Suprapubic skin (tissue), 4 donors: Measurements from ENCODE around the gene PTPRN2. TPM values are rescaled to one million over a fixed set of nuclear protein-coding genes. Genes with fewer than 3 reads are reported as not detected.

Experiments
- DNase-seq, 2 donors: peaks; one replicate each; pipeline ENCODE4 v3.0.0-alpha.2; 2019; ENCODE audit warnings: low spot score in 2 of 2
- H3K27ac ChIP-seq: fragments of 200-600 bp; sonication (generic); one replicate; pipeline ENCODE4 v1.5.1; 2019
- H3K27me3 ChIP-seq: fragments of 200-600 bp; sonication (generic); one replicate; pipeline ENCODE4 v1.5.1; 2019
- H3K36me3 ChIP-seq: fragments of 200-600 bp; sonication (generic); one replicate; pipeline ENCODE4 v1.5.1; 2019
- H3K4me1 ChIP-seq: fragments of 200-600 bp; sonication (generic); one replicate; pipeline ENCODE4 v1.5.1; 2019
- H3K4me3 ChIP-seq: fragments of 200-600 bp; sonication (generic); one replicate; pipeline ENCODE4 v1.5.1; 2019; ENCODE audit warnings: mild to moderate bottlenecking
- H3K9me3 ChIP-seq: fragments of 200-600 bp; sonication (generic); one replicate; pipeline ENCODE4 v1.5.1; 2019
- EP300 ChIP-seq: sonication (generic); formaldehyde crosslinking; IDR thresholded peaks from one replicate; pipeline ENCODE4 v1.6.1; 2017; ENCODE audit warnings: antibody characterized with exemption
- POLR2A ChIP-seq, 2 donors: fragments of 450-650 bp; IDR thresholded peaks; one replicate each; pipeline ENCODE4 v1.6.1; 2017; ENCODE audit warnings: antibody characterized with exemption in 2 of 2, mild to moderate bottlenecking in 2 of 2, moderate library complexity in 2 of 2
- POLR2AphosphoS5 ChIP-seq, 3 donors: sonication (generic); formaldehyde crosslinking; IDR thresholded peaks; one replicate each; pipeline ENCODE4 v1.6.1; 2017; ENCODE audit warnings: antibody characterized with exemption in 3 of 3
- WGBS: methylation state at CpG from one replicate; pipeline ENCODE4 v1.1.5; 2018; 5-methylcytosine and 5-hydroxymethylcytosine counted together
- total RNA-seq, 4 donors: library from RNA; depleted of rRNA; stranded (reverse); fragments of >200 nt; gene quantifications; one replicate each; pipeline ENCODE4 v1.1.0, GENCODE V29; 2016
- TF ChIP-seq, protein P1 (sequence below), 2 donors: fragments of 200-600 bp in 1 of 2; fragments of 450-650 bp in 1 of 2; sonication (generic) in 1 of 2; IDR thresholded peaks; one replicate each; pipeline ENCODE4 v1.5.1; 2016 to 2019; ENCODE audit warnings: antibody characterized with exemption in 2 of 2, mild to moderate bottlenecking in 1 of 2, moderate library complexity in 1 of 2

PTPRN2 gene
- total RNA-seq, 4 donors from 2014 or later, result 0.23 to 1.8 (median 1.3) TPM

DNA sequence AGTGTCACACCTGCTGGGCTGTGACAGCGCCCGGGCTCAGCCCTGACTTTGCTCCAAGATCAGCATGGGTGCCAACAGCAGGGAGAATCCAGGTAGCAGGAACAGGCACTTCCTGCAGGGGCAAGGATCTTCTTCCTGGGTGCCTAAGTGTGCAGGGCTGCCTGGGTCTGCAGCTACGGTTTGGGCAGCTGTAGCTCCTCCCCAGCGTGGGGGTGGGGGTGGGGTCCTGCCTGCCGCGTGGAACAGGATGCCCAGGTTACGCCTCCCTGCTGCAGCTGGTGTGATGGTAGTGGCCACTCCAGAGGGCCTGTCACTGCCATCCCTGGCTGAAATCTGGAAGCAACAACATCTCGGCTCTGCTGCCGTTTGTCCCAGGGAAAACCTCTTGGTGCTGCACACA is 981.5 kb downstream of the PTPRN2 start:
- Histone ChIP-seq H3K36me3 (no peaks in the 10 kb centered on the region), H3K27ac (no peak overlapping the region), H3K4me3 (no peak overlapping the region), H3K27me3 (peaks cover 18% of the 10 kb centered on the region), H3K4me1 (no peaks in the 10 kb centered on the region), H3K9me3 (no peaks in the 10 kb centered on the region)
- DNase-seq, result no peak
- TF ChIP-seq, protein P1, sequence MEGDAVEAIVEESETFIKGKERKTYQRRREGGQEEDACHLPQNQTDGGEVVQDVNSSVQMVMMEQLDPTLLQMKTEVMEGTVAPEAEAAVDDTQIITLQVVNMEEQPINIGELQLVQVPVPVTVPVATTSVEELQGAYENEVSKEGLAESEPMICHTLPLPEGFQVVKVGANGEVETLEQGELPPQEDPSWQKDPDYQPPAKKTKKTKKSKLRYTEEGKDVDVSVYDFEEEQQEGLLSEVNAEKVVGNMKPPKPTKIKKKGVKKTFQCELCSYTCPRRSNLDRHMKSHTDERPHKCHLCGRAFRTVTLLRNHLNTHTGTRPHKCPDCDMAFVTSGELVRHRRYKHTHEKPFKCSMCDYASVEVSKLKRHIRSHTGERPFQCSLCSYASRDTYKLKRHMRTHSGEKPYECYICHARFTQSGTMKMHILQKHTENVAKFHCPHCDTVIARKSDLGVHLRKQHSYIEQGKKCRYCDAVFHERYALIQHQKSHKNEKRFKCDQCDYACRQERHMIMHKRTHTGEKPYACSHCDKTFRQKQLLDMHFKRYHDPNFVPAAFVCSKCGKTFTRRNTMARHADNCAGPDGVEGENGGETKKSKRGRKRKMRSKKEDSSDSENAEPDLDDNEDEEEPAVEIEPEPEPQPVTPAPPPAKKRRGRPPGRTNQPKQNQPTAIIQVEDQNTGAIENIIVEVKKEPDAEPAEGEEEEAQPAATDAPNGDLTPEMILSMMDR (IDR thresholded peaks at IDR 0.05), result no peak
- TF ChIP-seq EP300, result no peak
- no peak for TF ChIP-seq POLR2A (IDR thresholded peaks at IDR 0.05)
- TF ChIP-seq POLR2AphosphoS5 (IDR thresholded peaks at IDR 0.05), result no peak
- WGBS, result 53% methylated on average over 4 of the region's 9 CpGs

DNA sequence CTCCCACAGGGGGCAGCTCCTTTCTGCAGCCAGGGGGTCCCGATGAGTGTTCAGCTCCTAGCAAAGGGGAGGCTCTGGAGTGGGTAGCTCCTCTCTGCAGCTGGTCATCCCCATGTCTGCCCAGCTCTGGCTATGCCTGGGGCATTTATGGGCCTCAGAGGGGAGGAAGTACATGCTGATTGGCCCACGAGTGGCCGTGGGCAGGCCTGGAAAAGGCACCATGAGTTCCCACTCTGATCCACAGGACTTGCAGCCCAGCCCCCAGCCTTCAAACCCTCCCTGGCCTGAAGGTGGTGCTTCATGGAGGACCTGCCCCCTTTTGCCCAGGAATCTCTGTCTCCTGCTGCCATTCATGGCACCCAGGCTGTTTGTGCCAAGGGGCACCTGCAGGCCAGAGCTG is 982.0 kb downstream of the PTPRN2 start:
- TF ChIP-seq, protein P1 (IDR thresholded peaks at IDR 0.05), result no peak
- TF ChIP-seq POLR2AphosphoS5 (IDR thresholded peaks at IDR 0.05), result no peak
- TF ChIP-seq EP300, result no peak
- no peak for TF ChIP-seq POLR2A (IDR thresholded peaks at IDR 0.05)
- Histone ChIP-seq H3K9me3 (no peaks in the 10 kb centered on the region), H3K27me3 (peaks cover 18% of the 10 kb centered on the region), H3K36me3 (no peaks in the 10 kb centered on the region), H3K27ac (no peak overlapping the region), H3K4me1 (no peaks in the 10 kb centered on the region), H3K4me3 (no peak overlapping the region)
- no peak for DNase-seq
- 92% methylated on average over 2 of the region's 3 CpGs for WGBS

DNA sequence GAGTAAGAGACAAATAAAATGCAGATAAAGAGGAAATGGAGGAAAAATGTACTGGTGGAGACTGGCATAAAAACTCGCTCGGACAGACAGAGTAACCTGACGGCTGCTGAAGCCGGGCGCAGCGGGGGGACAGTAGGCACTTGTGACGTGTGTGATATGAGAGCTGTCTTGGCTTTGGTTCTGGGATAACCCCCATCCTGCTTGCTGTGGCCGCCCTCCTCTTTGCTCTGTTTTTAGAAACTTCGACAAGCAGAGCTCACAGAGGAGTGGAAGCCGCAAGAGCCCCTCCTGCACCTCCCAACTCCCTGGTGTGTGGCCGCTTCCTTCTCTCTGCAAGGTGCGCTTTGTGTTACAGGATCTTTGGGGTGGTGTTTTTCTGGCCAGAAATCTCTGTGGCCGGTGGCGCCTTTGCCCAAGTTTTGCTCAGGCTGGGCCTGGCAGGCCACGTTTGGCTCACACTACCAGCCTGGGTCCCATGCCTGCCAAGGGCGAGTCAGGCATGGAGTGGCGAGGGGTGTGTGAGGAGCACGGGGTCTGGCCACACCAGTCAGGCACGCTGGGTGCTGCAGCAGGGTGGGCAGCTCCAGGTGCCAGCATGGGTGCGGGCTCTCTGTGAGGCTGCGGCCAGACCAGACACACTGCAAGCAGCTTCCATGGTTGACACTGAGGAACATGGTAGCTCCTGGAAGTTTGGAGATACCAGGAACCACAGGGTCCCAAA is 982.8 kb downstream of the PTPRN2 start:
- Histone ChIP-seq H3K27ac (no peak overlapping the region), H3K36me3 (no peaks in the 10 kb centered on the region), H3K27me3 (peaks cover 18% of the 10 kb centered on the region), H3K4me1 (no peaks in the 10 kb centered on the region), H3K4me3 (no peak overlapping the region), H3K9me3 (no peaks in the 10 kb centered on the region)
- DNase-seq, result no peak
- TF ChIP-seq POLR2AphosphoS5 (IDR thresholded peaks at IDR 0.05) (no peak), EP300 (no peak), POLR2A (IDR thresholded peaks at IDR 0.05) (no peak)
- TF ChIP-seq, protein P1 (IDR thresholded peaks at IDR 0.05), result no peak
- 86% methylated on average over 12 of the region's 21 CpGs for WGBS

- H3K27me3 ChIP-seq, result peaks cover 18% of the 10 kb centered on the region
- 91% methylated on average over 12 of the region's 21 CpGs for WGBS
- no peaks in the 10 kb centered on the region for H3K9me3 ChIP-seq
- H3K27ac ChIP-seq, result no peak overlapping the region
- no peaks in the 10 kb centered on the region for H3K4me1 ChIP-seq
- TF ChIP-seq, protein P1 (IDR thresholded peaks at IDR 0.05), result no peak
- no peak for TF ChIP-seq EP300
- TF ChIP-seq POLR2A (IDR thresholded peaks at IDR 0.05), result no peak
- TF ChIP-seq POLR2AphosphoS5 (IDR thresholded peaks at IDR 0.05), result no peak
- H3K4me3 ChIP-seq, result no peak overlapping the region
- DNase-seq, result peak in 1 of 2 donors; percentile 28
- H3K36me3 ChIP-seq, result no peaks in the 10 kb centered on the region
Measured at GRCh38 chr7:157603716-157604115, 983.9 kb downstream of the PTPRN2 start.

DNA sequence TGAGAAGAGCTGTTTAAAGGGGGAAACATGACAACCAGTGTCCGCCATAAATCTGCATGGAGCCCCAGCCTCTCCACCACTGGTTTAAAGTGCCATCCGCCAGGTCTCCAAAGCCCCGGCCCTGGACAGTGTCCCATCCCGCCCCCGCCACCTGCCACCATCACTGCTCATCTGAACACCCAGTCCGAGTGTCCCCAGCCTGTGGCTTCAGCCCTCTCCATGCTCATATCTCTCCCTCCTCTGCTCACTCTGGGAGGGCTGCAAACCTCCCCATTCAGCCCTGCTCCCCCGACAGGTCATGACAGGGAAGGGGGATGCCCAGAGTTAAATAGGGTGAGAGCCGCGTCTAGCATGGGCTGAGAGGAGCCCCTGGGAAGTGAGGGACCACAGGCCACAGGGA is 984.6 kb downstream of the PTPRN2 start:
- H3K4me3 ChIP-seq, result no peak overlapping the region
- 84% methylated on average over 9 of the region's 9 CpGs for whole genome bisulfite sequencing

More for the DNA sequence above, 984.6 kb downstream of the PTPRN2 start:
- Histone ChIP-seq H3K9me3 (no peaks in the 10 kb centered on the region), H3K27ac (no peak overlapping the region), H3K36me3 (no peaks in the 10 kb centered on the region), H3K4me1 (no peaks in the 10 kb centered on the region), H3K27me3 (peaks cover 18% of the 10 kb centered on the region)
- no peak for TF ChIP-seq POLR2A (IDR thresholded peaks at IDR 0.05)
- no peak for TF ChIP-seq EP300
- TF ChIP-seq, protein P1 (IDR thresholded peaks at IDR 0.05), result no peak
- TF ChIP-seq POLR2AphosphoS5 (IDR thresholded peaks at IDR 0.05), result no peak
- peak; percentile 35 to 50 for DNase-seq
